Calu3 (cell line): ENCODE data around the gene FTO. TPM values are rescaled to one million over a fixed set of nuclear protein-coding genes. Genes with fewer than 3 reads are reported as not detected.

Experiments
- BruUV-seq: library from RNA; stranded (reverse); fragments of 400-500 nt; replicated peaks from 2 replicates; lab custom pipeline; 2021; lab: Mats Ljungman, UMichigan
- CTCF ChIA-PET: fragments of 300-600 bp; sonication (Branson Sonifier 250); formaldehyde crosslinking; loops from one replicate; lab custom pipeline; 2022; ENCODE audit warnings: antibody characterized with exemption; lab: Charles Lee
- DNase-seq: peaks from one replicate; pipeline ENCODE4 v3.0.0; 2022
- H3K27ac Mint-ChIP-seq: one replicate; pipeline ENCODE4 v1.8.0; 2022; ENCODE audit warnings: mixed read lengths; ENCODE audit not compliant: unreplicated experiment
- H3K27me3 Mint-ChIP-seq: one replicate; pipeline ENCODE4 v1.8.0; 2022; ENCODE audit warnings: mixed read lengths; ENCODE audit not compliant: unreplicated experiment
- H3K36me3 Mint-ChIP-seq: one replicate; pipeline ENCODE4 v1.8.0; 2022; ENCODE audit warnings: mild to moderate bottlenecking, moderate library complexity, mixed read lengths; ENCODE audit not compliant: insufficient read depth, unreplicated experiment
- H3K4me1 Mint-ChIP-seq: one replicate; pipeline ENCODE4 v1.8.0; 2022; ENCODE audit warnings: mild to moderate bottlenecking, low read depth, mixed read lengths; ENCODE audit not compliant: unreplicated experiment
- H3K4me3 Mint-ChIP-seq: one replicate; pipeline ENCODE4 v1.8.0; 2022; ENCODE audit warnings: mild to moderate bottlenecking, low read depth, moderate library complexity, mixed read lengths; ENCODE audit not compliant: unreplicated experiment
- H3K9me3 Mint-ChIP-seq: one replicate; pipeline ENCODE4 v1.8.0; 2022; ENCODE audit warnings: low read depth, mixed read lengths; ENCODE audit not compliant: unreplicated experiment
- intact Hi-C: fragments of 100-400 bp; cut with micrococcal nuclease; formaldehyde crosslinking; loops from one replicate; pipeline ENCODE4 v1.10.0; 2022; ENCODE audit not compliant: unreplicated experiment
- total RNA-seq: library from RNA; stranded (reverse); gene quantifications from 2 replicates; pipeline ENCODE4 v1.2.3, GENCODE V29; 2022
- TF ChIP-seq, protein P1 (sequence below): fragments of 200-600 bp; IDR thresholded peaks from one replicate; pipeline ENCODE4 v1.8.0; 2022; ENCODE audit warnings: antibody characterized with exemption; ENCODE audit not compliant: unreplicated experiment

Gene FTO
- total RNA-seq, 1 experiment from 2014 or later = 68.9 TPM

DNA sequence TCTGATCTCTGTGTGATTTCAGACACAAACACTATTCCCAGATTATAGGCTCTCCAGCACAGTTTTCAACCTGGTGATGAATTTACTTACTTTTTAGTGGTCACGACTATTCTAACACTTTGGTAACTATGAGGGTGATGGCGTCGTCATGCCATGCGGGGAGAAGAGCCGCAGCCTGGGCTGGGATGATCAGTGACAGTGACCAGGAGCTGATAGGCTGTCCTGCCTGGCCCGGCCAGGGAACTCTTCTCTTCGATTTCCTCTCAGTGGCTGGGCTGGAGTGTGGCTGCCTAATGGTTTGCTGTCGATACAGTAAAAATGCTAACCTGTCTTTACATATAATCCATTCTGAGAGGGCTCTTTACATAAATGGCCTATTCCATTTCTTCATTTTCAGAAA, 469.5 kb downstream of the FTO start:
- TF ChIP-seq, protein P1, sequence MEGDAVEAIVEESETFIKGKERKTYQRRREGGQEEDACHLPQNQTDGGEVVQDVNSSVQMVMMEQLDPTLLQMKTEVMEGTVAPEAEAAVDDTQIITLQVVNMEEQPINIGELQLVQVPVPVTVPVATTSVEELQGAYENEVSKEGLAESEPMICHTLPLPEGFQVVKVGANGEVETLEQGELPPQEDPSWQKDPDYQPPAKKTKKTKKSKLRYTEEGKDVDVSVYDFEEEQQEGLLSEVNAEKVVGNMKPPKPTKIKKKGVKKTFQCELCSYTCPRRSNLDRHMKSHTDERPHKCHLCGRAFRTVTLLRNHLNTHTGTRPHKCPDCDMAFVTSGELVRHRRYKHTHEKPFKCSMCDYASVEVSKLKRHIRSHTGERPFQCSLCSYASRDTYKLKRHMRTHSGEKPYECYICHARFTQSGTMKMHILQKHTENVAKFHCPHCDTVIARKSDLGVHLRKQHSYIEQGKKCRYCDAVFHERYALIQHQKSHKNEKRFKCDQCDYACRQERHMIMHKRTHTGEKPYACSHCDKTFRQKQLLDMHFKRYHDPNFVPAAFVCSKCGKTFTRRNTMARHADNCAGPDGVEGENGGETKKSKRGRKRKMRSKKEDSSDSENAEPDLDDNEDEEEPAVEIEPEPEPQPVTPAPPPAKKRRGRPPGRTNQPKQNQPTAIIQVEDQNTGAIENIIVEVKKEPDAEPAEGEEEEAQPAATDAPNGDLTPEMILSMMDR = no peak
- intact Hi-C loops = loop anchor here (5.0 kb wide), 2 partner anchors 281 to 396 kb away; no protein-coding TSS in a partner anchor
- Mint-ChIP-seq H3K27ac (no peak overlapping the region), H3K27me3 (peaks cover 25% of the 10 kb centered on the region), H3K4me1 (peaks cover 28% of the 10 kb centered on the region), H3K4me3 (no peak overlapping the region), H3K36me3 (no peaks in the 10 kb centered on the region), H3K9me3 (no peaks in the 10 kb centered on the region)
- CTCF ChIA-PET = no interaction called here
- BruUV-seq = no TSS peak
- no peak for DNase-seq

- Mint-ChIP-seq H3K9me3 (no peaks in the 10 kb centered on the region), H3K36me3 (no peaks in the 10 kb centered on the region), H3K27me3 (peaks cover 18% of the 10 kb centered on the region), H3K27ac (no peak overlapping the region), H3K4me3 (no peak overlapping the region), H3K4me1 (peaks cover 28% of the 10 kb centered on the region)
- TF ChIP-seq, protein P1 = no peak
- BruUV-seq = no TSS peak
- DNase-seq = no peak
- CTCF ChIA-PET = no interaction called here
- intact Hi-C loops = loop anchor here (5.0 kb wide), 2 partner anchors 282 to 397 kb away; no protein-coding TSS in a partner anchor
These were observed 470.2 kb downstream of the FTO start for GRCh38 chr16:54174201-54174600.

DNA sequence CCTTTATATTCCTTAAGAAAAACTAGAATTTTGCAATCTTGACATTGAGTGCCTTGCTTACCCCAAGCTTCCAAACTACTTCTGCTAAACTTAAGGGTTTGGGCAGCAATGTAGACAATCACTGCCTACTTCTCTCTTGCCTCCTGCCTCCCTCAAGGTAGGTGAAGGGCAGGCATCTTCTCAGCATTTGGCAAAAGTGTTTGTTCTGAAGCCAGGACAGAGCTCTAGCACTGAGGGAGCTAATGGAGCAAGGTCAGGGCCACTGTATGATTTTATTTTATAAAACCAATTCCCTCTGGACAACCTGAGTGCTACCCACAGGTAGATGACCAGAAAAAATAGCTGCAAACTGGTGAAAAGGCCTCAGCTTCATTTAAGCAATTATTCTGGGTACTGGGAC, 470.8 kb downstream of the FTO start:
- H3K36me3 Mint-ChIP-seq = no peaks in the 10 kb centered on the region
- H3K4me3 Mint-ChIP-seq = no peak overlapping the region
- BruUV-seq = no TSS peak
- H3K4me1 Mint-ChIP-seq = peaks cover 29% of the 10 kb centered on the region
- CTCF ChIA-PET = no interaction called here
- H3K27ac Mint-ChIP-seq = no peak overlapping the region
- no peaks in the 10 kb centered on the region for H3K9me3 Mint-ChIP-seq
- TF ChIP-seq, protein P1 = no peak
- intact Hi-C loops = loop anchor here (5.0 kb wide), 2 partner anchors 282 to 397 kb away; no protein-coding TSS in a partner anchor
- peaks cover 16% of the 10 kb centered on the region for H3K27me3 Mint-ChIP-seq
- DNase-seq = no peak

GRCh38 chr16:54175169-54175551, 471.2 kb downstream of the FTO start:
- intact Hi-C loops = no loop called here
- Mint-ChIP-seq H3K27me3 (peaks cover 16% of the 10 kb centered on the region), H3K36me3 (no peaks in the 10 kb centered on the region), H3K9me3 (no peaks in the 10 kb centered on the region), H3K4me1 (peaks cover 33% of the 10 kb centered on the region), H3K27ac (no peak overlapping the region), H3K4me3 (no peak overlapping the region)
- BruUV-seq = no TSS peak
- DNase-seq = no peak
- CTCF ChIA-PET = no interaction called here
- TF ChIP-seq, protein P1 = no peak
